Amniotic epithelial cell (primary cell): ENCODE data around the gene EIF3B.
"Not testable (repeated sequence)": the region's sequence is repeated elsewhere in the genome, so short reads cannot be mapped to it uniquely, and the experiment has no call there.

Experiments
- DNase-seq: peaks from one replicate; pipeline ENCODE4 v3.0.0-alpha.2; 2010; ENCODE audit warnings: low read depth

The EIF3B gene

GRCh38 chr7:2399848-2400587, 45.4 kb downstream of the EIF3B start:
- peak; percentile 98 for DNase-seq

GRCh38 chr7:2402687-2403013, 48.0 kb downstream of the EIF3B start:
- no peak for DNase-seq

- DNase-seq: peak; percentile 83
These were observed 48.5 kb downstream of the EIF3B start, which contains the start of gene CHST12 for GRCh38 chr7:2403014-2403717. Gene CHST12 (plus strand): TSS chr7:2403611. CDS start chr7:2432640, 29,029 bp downstream.

- DNase-seq: no peak
These were observed 49.4 kb downstream of the EIF3B start for GRCh38 chr7:2403718-2404648.

GRCh38 chr7:2404714-2405119, 50.1 kb downstream of the EIF3B start:
- DNase-seq: no peak

GRCh38 chr7:2405201-2405600, 50.6 kb downstream of the EIF3B start:
- DNase-seq: no peak

- no peak for DNase-seq
These were observed 51.1 kb downstream of the EIF3B start for GRCh38 chr7:2405601-2406345.

- no peak for DNase-seq
These were observed 55.3 kb downstream of the EIF3B start for GRCh38 chr7:2409745-2410414.

- DNase-seq: no peak
These were observed 56.4 kb downstream of the EIF3B start for GRCh38 chr7:2411049-2411448.

GRCh38 chr7:2411815-2412586, 57.4 kb downstream of the EIF3B start:
- DNase-seq: no peak

- peak; percentile 23 for DNase-seq
These were observed 58.1 kb downstream of the EIF3B start for GRCh38 chr7:2412587-2413201.

- DNase-seq: no peak
These were observed 61.4 kb downstream of the EIF3B start for GRCh38 chr7:2416063-2416462.

GRCh38 chr7:2416650-2417049, 62.0 kb downstream of the EIF3B start:
- DNase-seq: no peak

- DNase-seq: not testable (repeated sequence)
These were observed 62.6 kb downstream of the EIF3B start for GRCh38 chr7:2417178-2417577.

- no peak for DNase-seq
These were observed 63.4 kb downstream of the EIF3B start for GRCh38 chr7:2417981-2418481.

GRCh38 chr7:2420216-2420933, 65.7 kb downstream of the EIF3B start:
- no peak for DNase-seq

- DNase-seq: no peak
These were observed 67.3 kb downstream of the EIF3B start for GRCh38 chr7:2421943-2422310.

GRCh38 chr7:2425749-2426148, 71.1 kb downstream of the EIF3B start:
- DNase-seq: no peak
